ENCODE results near the gene VARS2.

DNA sequence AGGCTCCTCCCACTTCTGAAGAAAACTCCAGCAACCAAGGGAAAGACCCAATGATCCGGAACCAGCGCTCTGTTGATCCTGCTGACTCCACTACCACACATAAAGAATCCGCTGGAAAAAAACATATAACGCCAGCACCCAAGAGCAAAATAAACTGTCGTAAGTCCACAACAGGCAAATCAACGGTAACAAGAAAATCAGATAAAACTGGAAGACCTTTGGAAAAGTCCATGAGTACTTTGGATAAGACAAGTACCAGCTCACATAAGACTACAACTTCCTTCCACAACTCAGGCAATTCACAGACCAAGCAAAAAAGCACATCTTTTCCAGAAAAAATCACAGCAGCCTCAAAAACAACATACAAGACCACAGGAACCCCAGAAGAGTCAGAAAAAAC is 34.8 kb downstream of the VARS2 start:
- no peak for TF ChIP-seq CTCF (IDR thresholded peaks at IDR 0.05)
- TF ChIP-seq POLR2A (IDR thresholded peaks at IDR 0.05) = no peak

Measured in Peyer's patch (tissue), 4 donors.